ENCODE data around the gene BEST2.

GRCh38 chr19:12727745-12728433 is 23.7 kb upstream of the BEST2 start:
- TF ChIP-seq CTCF (conservative IDR thresholded peaks at IDR 0.05) (no peak), ZFX (IDR thresholded peaks at IDR 0.05) (no peak)
